Skeletal muscle satellite cell (primary cell): Measurements from ENCODE around the gene SPHK2.

Experiments
- H3K27me3 ChIP-seq: 2 replicates; pipeline ENCODE4 v1.7.0; 2013; ENCODE audit warnings: low read length; ENCODE audit not compliant: control insufficient read depth, insufficient read depth
- H3K36me3 ChIP-seq: 2 replicates; pipeline ENCODE4 v1.7.0; 2013; ENCODE audit warnings: mild to moderate bottlenecking, control low read depth, low read length; ENCODE audit not compliant: insufficient read depth
- H3K4me1 ChIP-seq: 2 replicates; pipeline ENCODE4 v1.7.0; 2013; ENCODE audit warnings: low read length; ENCODE audit not compliant: control insufficient read depth, insufficient read depth
- H3K4me2 ChIP-seq: 2 replicates; pipeline ENCODE4 v1.7.0; 2013; ENCODE audit warnings: mild to moderate bottlenecking, low read length
- H3K4me3 ChIP-seq: 2 replicates; pipeline ENCODE4 v1.7.0; 2013; ENCODE audit warnings: low read length
- H3K9ac ChIP-seq: 2 replicates; pipeline ENCODE4 v1.7.0; 2013; ENCODE audit warnings: mild to moderate bottlenecking, low read depth, low read length, moderate library complexity
- H3K9me3 ChIP-seq: replicated peaks from 2 replicates; pipeline ENCODE4 v1.7.0; 2013; ENCODE audit warnings: mild to moderate bottlenecking, control low read depth, low read length

The SPHK2 gene

DNA sequence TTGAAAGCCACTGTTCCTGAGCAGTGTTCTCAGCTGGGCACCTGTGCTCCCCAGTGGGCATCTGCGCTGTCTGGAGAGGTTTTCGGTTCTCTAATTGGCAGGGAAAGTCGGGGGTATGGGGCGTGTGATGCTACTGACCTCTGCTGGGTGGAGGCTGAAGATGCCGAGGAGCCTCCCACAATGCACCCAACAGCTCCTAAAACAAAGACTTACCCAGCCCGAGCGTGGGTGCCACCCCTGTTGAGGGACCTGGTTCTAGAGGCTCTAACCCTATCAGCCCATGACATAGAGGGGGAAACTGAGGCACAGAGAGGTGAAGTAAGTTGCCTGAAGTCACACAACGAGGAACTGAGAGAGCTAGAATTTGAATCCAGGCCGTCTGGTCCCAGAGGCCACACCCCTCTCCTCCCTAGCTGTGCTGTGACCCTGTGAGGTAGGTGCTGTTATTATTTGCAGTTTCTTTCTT, 10.5 kb upstream of the SPHK2 start:
- no peak overlapping the region for H3K4me3 ChIP-seq
- no peak overlapping the region for H3K9ac ChIP-seq
- H3K27me3 ChIP-seq: no peaks in the 10 kb centered on the region
- peaks cover 4% of the 10 kb centered on the region for H3K36me3 ChIP-seq
- H3K4me2 ChIP-seq: peak overlapping the region; percentile 46
- peaks cover 12% of the 10 kb centered on the region for H3K4me1 ChIP-seq
- H3K9me3 ChIP-seq: no peaks in the 10 kb centered on the region

GRCh38 chr19:48609571-48610108, 9.7 kb upstream of the SPHK2 start:
- Histone ChIP-seq H3K27me3 (no peaks in the 10 kb centered on the region), H3K9ac (no peak overlapping the region), H3K9me3 (no peaks in the 10 kb centered on the region), H3K36me3 (peaks cover 5% of the 10 kb centered on the region), H3K4me3 (no peak overlapping the region), H3K4me2 (no peak overlapping the region), H3K4me1 (peaks cover 21% of the 10 kb centered on the region)

DNA sequence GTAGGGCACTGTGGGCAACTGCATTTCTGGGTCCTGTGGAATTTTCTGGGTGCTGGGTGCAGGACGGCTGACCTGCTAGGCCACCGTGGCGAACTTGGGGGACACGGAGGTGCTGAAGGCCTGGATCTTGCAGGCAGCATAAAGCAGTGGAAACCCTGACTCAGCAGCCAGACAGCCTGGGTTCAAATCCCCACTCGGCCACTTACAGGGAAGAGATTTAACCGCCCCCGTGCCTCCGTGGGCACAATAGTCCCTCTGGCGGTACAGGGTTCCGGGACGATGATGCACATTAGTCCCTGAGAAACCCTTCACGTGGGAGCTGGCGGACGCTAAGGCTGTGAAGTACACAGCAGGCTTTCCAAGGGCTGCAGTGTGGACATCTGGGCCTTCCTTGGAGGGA, 7.4 kb upstream of the SPHK2 start:
- H3K27me3 ChIP-seq: no peaks in the 10 kb centered on the region
- no peak overlapping the region for H3K4me3 ChIP-seq
- no peaks in the 10 kb centered on the region for H3K9me3 ChIP-seq
- H3K36me3 ChIP-seq: peaks cover 28% of the 10 kb centered on the region
- H3K4me2 ChIP-seq: no peak overlapping the region
- no peak overlapping the region for H3K9ac ChIP-seq
- H3K4me1 ChIP-seq: peaks cover 42% of the 10 kb centered on the region

DNA sequence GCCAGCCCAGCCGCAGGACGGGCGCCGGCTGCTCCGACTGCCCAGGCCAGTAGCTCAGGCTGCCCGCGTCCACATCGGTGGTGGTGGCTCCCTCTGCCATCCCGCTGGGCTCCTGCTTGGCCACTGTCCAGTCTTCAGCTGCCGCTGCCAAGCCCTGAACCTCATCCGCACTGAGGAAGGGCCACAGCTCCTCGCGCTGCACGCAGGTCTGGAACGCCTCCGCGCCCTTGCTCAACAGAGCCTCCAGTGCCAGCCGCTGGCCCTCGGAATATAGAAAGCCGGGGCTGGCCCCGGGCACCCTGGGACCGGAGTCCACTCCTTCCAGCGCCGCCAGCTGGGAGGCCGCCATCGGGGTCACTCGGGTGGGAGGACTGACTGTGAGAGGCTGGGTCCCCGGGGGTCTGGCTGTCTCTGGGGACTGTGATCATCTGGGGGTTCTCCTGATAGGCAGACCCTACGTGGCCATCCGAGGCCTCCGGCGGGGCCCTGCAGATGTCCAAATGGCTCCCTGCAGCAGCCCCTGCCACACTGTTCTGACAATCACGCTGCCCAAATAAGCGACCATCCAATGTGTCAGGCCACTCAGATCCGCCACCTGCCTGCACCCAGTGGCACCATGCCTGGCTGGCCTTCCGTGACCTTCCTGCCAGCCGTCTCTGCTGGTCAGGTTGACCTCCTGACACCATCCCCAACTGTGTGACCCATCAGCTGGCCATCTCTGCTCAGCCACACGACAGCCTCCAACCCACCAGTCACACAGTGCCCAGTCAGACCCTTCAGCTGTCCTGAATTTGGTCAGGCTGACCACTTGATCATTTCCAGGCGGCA, 6.1 kb upstream of the SPHK2 start:
- Histone ChIP-seq H3K27me3 (no peaks in the 10 kb centered on the region), H3K9ac (no peak overlapping the region), H3K4me3 (no peak overlapping the region), H3K4me2 (peak overlapping the region; percentile 59), H3K9me3 (no peaks in the 10 kb centered on the region), H3K36me3 (peaks cover 41% of the 10 kb centered on the region), H3K4me1 (peaks cover 53% of the 10 kb centered on the region)

DNA sequence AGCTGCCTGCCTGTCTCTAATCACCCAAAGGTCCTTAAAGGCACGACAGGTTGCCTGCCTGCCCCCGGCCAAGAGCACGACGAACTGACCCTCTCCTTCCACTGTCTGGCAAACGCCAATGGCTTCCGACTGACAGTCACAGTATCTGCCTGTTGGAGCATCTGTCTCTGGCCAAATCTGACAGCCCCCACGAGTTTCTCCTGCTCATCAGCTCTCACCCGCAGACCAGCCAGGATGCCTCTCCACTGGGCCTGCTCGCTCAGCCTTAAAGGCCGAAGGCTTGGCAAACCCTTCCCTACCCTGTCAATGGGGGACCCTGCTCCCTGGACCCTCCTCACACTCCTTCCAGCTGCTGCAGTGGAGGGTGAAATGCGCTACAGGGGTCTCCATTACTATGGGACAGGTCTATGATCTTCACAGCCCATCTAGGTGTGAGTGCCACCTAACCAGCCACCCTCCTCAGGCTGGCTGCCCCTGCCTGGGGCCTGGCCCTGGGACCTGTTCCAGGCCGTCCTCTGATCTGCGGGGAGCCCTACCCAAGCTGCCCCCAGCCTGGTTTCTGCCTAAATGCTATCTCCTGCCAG, 5.4 kb upstream of the SPHK2 start:
- H3K36me3 ChIP-seq: peaks cover 42% of the 10 kb centered on the region
- peak overlapping the region; percentile 23 for H3K4me2 ChIP-seq
- no peak overlapping the region for H3K4me3 ChIP-seq
- H3K9me3 ChIP-seq: no peaks in the 10 kb centered on the region
- peak overlapping the region; percentile 25 for H3K9ac ChIP-seq
- H3K27me3 ChIP-seq: no peaks in the 10 kb centered on the region
- H3K4me1 ChIP-seq: peaks cover 53% of the 10 kb centered on the region

DNA sequence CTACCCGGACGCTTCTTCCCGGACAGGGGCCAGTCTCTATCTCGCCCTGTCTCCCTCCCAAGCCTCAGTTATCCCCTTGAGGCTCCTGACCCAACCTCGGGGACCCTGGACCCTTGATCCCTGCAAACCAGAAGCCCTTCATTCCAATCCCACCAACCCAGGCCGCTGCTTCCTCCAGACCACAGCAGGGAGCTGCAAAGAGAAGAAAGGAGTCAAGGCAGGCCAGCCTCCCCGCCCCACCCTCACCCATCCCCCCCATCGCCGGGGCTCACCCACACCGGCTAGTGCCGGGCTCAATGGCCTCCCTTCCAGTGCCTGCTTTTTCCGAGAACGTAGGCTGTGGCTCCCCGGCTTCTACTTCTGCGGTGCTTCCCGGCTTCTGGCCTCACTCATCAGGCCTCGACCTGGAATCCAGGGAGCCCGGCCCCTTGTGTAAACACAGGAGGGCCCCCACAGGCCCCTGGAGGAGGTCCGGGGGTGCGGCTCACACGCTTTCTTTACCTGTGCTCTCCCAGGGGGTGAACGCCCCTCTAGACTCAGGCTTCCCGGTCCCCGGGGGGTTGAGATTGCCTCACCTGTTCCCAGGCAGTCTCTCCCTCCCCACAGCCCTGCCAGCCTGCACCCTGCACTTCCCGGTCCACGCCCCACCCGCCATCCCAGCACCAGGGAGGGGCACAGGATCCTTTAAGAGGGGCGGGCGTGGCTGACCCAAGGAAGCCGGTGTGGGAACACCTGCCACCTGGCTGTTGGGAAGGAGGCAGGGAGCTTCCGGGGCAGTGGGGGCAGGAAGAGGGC, 4.7 kb upstream of the SPHK2 start, which contains the start of gene FAM83E:
Gene FAM83E (minus strand): TSS at position 641 of the 795 bp plus-strand sequence. CDS start 1,704 bp downstream, outside the sequence.
- Histone ChIP-seq H3K9me3 (no peaks in the 10 kb centered on the region), H3K4me3 (no peak within 1 kb of the TSS), H3K36me3 (peaks cover 42% of the 10 kb centered on the region), H3K27me3 (no peaks in the 10 kb centered on the region), H3K4me1 (peaks cover 53% of the 10 kb centered on the region), H3K4me2 (peak within 1 kb of the TSS; percentile 93), H3K9ac (peak within 1 kb of the TSS; percentile 99)

DNA sequence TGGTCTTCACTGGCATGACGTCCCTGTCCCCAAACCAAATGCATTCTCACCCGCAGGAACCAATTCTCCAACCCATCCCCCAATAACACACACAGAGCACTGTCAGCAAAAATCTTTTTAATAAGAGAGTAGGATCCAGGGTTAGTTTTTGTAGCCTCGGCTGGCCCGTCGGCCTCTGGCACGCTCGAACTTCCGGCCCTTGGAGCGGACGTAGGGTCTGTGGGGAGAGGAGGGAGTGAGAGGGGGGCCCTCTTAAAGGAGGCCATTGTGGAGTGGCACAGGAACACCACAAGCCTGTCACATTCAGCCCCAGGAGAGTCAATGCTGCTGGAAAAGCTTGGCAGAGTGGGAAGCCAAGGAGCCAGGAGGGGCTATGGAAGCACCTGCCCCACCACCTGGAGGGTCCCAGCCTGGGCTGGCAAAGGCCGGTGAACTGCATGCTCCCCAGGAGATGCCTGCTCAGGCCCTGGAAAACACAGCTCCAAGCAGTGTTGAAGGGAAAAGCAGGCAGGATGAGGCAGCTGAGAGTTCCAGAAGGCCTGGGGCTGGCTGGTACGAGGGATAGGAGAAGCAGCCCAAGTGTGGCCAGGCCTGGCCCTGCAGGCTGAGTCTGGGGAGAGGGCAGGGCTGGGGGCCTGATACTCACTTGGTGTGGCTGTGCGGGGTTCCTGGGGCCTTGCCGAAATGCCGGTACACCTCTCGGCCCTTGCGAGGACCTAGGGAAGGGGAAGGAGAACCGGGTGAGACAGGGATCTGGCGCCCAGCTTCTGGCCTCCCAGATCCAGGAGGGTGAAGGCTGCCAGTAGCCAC, 3.9 kb upstream of the SPHK2 start:
- peaks cover 57% of the 10 kb centered on the region for H3K4me1 ChIP-seq
- peak overlapping the region; percentile 93 for H3K4me2 ChIP-seq
- H3K9ac ChIP-seq: peak overlapping the region; percentile 99
- H3K9me3 ChIP-seq: no peaks in the 10 kb centered on the region
- H3K4me3 ChIP-seq: no peak overlapping the region
- peaks cover 42% of the 10 kb centered on the region for H3K36me3 ChIP-seq
- no peaks in the 10 kb centered on the region for H3K27me3 ChIP-seq

DNA sequence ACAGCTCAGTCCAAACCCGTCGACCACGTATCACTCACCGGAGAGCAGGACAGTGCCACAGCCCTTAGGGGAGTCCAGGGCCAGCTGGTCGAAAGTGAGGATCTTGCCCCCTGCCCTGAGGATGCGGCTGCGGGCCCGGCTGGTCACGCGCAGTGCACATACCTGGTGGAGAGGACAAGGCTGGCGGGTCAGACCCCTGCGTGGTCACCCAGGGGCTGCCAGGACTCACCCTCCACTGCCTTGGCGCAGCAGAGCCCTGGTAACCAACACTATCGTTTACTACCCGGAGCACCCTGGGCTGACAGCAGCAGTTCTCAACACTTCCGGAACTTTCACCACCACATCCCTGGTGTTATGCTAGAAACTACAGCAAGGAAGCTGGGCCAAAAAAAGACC, 3.3 kb upstream of the SPHK2 start:
- H3K4me1 ChIP-seq: peaks cover 57% of the 10 kb centered on the region
- H3K9me3 ChIP-seq: no peaks in the 10 kb centered on the region
- peaks cover 42% of the 10 kb centered on the region for H3K36me3 ChIP-seq
- peak overlapping the region; percentile 99 for H3K9ac ChIP-seq
- peak overlapping the region; percentile 93 for H3K4me2 ChIP-seq
- H3K27me3 ChIP-seq: no peaks in the 10 kb centered on the region
- H3K4me3 ChIP-seq: peak overlapping the region; percentile 37

GRCh38 chr19:48616491-48617056, 2.7 kb upstream of the SPHK2 start:
- H3K36me3 ChIP-seq: peaks cover 42% of the 10 kb centered on the region
- no peaks in the 10 kb centered on the region for H3K27me3 ChIP-seq
- H3K9me3 ChIP-seq: no peaks in the 10 kb centered on the region
- H3K4me1 ChIP-seq: peaks cover 57% of the 10 kb centered on the region
- peak overlapping the region; percentile 89 for H3K4me3 ChIP-seq
- H3K9ac ChIP-seq: peak overlapping the region; percentile 99
- H3K4me2 ChIP-seq: peak overlapping the region; percentile 93

- Histone ChIP-seq H3K4me2 (peak overlapping the region; percentile 93), H3K9me3 (no peaks in the 10 kb centered on the region), H3K4me1 (peaks cover 58% of the 10 kb centered on the region), H3K36me3 (peaks cover 38% of the 10 kb centered on the region), H3K27me3 (no peaks in the 10 kb centered on the region), H3K9ac (peak overlapping the region; percentile 99), H3K4me3 (peak overlapping the region; percentile 89)
Observed at GRCh38 chr19:48617146-48617937, 2.0 kb upstream of the SPHK2 start.
